Fibroblast of skin of back (primary cell): Measurements from ENCODE around the gene ELL2.
A peak's percentile ranks its signal among the peaks of the same experiment; 100 is the strongest.
"Not testable (repeated sequence)": the region's sequence is repeated elsewhere in the genome, so short reads cannot be mapped to it uniquely, and the experiment has no call there.

Source experiments
- DNase-seq: peaks from one replicate; pipeline ENCODE4 v3.0.0-alpha.2; 2013

The ELL2 gene

GRCh38 chr5:95859661-95860060 lies 102.0 kb downstream of the ELL2 start:
- DNase-seq = no peak

GRCh38 chr5:95858661-95859595 lies 102.7 kb downstream of the ELL2 start:
- DNase-seq = peak; percentile 99

- peak; percentile 83 for DNase-seq
Measured at GRCh38 chr5:95858023-95858461, 103.6 kb downstream of the ELL2 start.

- DNase-seq = no peak
Measured at GRCh38 chr5:95857185-95857945, 104.3 kb downstream of the ELL2 start.

GRCh38 chr5:95856501-95856981 lies 105.1 kb downstream of the ELL2 start:
- no peak for DNase-seq

DNA sequence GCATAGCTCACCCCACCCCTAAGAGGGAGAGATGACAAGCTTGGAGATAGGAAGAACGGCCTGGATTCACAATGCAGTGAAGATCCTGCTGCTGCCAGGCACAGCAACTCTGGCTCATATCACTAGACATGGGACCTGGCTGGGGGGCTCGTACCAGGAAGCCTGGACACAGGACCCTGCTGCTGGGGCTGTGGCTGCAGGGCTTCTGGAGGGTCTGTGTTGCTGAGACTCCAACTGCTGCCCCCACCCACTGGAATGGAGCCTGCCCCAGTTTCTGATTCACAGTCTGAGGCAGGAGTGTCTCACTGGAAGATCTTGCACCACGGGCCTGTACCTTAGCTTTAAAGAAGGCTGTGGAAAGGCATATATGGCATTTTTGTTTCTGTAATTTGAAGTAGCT lies 108.2 kb downstream of the ELL2 start:
- DNase-seq = no peak

- no peak for DNase-seq
Measured at GRCh38 chr5:95852567-95852966, 109.1 kb downstream of the ELL2 start.

GRCh38 chr5:95851141-95851540 lies 110.5 kb downstream of the ELL2 start:
- not testable (repeated sequence) for DNase-seq

DNA sequence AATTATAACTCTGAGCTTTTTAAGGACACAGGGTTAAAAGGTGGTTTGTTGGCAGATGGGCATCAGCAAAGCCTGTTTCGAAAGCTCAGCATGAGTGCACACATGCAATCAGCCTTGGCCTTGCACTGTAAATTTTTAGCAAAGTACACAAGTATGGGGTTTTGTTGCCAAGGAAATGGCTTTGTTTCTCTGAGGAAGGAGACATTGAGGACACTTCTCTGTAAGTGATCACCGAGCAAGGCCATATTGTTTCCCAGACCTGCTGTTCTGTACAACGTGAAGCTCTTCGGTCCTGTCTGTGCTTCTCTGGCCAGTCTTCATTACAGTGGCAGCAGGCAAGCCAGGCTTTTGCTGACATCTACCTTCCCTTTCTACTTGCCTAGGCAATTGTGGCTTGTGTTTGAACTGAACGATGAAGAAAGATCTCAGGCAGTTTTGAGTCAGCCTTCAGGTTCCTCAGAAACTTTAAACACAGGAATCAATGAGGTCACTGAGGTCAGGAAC lies 111.2 kb downstream of the ELL2 start:
- DNase-seq = no peak

GRCh38 chr5:95848701-95849100 lies 113.0 kb downstream of the ELL2 start:
- no peak for DNase-seq

- DNase-seq = no peak
Measured at GRCh38 chr5:95847261-95847592, 114.4 kb downstream of the ELL2 start.

GRCh38 chr5:95846554-95847260 lies 114.9 kb downstream of the ELL2 start:
- DNase-seq = peak; percentile 69

DNA sequence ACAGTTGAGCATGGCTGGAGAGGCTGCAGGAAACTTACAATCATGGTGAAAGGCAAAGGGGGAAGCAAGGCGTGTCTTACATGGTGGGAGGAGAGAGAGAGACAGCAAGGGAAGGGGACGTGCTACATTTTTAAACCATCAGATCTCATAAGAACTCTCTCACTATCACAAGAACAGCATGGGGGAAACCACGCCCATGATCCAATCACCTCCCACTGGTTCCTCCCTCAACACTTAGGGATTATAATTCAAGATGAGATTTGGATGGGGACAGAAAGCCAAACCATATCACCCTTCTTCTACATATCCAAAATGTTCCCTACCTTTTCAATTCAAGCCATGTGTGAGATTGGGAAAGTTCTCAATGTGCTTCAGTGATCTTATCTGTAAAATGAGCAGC lies 116.3 kb downstream of the ELL2 start:
- DNase-seq = no peak

DNA sequence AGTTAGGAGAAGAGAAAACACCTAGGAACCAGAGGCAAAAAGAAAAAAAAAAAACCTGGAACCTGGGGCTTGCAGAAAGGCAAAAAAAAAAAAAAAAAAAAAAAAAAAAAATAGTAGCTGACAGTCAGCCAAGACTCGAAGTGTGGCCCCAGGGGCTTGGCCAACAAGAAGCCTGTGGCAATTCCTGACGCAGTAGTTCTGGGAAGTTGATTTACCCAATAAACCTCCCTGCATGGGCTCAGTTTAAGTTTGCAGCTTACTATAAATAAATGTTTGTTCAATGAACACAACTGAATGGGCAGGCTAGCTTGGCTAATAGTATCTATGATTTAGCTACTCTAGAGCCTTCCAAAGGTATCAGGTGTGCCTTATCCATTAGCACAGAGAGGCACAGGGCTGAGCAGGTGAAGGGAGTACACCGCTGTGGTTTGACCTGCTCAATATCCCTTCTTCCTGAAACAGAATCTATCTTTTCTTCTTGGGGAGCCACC lies 117.9 kb downstream of the ELL2 start:
- no peak for DNase-seq

- peak; percentile 46 for DNase-seq
Measured at GRCh38 chr5:95842854-95843544, 118.7 kb downstream of the ELL2 start.

GRCh38 chr5:95841914-95842812 lies 119.5 kb downstream of the ELL2 start:
- peak; percentile 66 for DNase-seq

DNA sequence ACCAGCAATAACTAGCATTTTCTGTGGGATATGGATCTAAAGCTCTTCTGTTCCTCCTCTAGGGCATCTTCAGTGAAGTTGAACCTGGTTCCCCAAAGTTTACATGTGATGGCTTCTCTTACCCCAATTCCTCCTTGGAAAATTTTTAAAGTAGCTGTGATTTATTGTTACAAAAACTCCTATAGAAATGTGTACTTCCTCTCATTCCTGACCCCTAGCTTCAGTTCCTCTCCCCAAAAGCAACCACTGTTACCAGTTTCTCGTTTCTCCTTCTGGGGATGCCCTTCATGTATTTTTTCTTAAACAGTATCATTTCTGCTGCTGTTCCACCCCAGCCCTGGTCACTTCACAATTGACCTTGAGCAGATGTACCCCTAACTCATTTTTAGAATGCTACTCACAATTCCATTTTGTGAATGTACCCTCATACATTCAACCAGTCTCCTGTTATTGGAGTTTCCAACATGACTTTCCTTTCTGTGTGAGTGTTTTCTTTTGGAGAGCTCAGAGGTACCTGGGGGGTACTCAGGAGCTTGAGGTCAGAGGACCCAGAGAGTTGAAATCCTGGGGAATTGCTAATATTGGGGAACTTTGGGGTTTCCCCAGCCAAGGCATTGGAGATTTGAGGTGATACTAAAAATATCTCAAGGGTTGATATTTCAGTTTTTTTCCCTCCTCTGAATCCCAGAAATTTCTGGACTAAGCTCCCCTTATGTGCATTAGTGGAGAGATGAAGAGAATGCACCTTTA lies 120.5 kb downstream of the ELL2 start:
- DNase-seq = no peak

GRCh38 chr5:95839658-95840057 lies 122.0 kb downstream of the ELL2 start:
- DNase-seq = no peak

GRCh38 chr5:95838556-95838955 lies 123.1 kb downstream of the ELL2 start:
- no peak for DNase-seq

GRCh38 chr5:95838001-95838520 lies 123.6 kb downstream of the ELL2 start:
- DNase-seq = no peak
